ENCODE results near the gene USP35.

DNA sequence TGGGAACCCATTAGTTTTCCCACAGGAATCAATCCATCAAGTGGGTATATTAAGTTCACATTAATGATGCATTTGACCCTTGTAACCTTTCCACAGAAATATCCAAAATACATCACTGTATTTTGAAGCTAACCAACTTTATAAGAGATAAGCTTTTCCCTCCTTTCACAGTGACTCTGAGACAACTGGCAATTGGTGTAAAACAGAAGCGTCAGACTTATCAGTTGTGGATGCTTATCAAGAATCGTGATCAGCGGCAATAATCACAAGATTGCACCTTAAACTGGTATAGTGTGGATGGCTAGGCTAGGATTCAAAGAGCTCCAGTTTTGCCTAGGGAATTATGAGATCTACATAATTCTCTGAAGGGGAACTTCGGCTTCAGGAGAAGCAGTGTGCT lies 73.1 kb downstream of the USP35 start:
- TF ChIP-seq, protein P1, sequence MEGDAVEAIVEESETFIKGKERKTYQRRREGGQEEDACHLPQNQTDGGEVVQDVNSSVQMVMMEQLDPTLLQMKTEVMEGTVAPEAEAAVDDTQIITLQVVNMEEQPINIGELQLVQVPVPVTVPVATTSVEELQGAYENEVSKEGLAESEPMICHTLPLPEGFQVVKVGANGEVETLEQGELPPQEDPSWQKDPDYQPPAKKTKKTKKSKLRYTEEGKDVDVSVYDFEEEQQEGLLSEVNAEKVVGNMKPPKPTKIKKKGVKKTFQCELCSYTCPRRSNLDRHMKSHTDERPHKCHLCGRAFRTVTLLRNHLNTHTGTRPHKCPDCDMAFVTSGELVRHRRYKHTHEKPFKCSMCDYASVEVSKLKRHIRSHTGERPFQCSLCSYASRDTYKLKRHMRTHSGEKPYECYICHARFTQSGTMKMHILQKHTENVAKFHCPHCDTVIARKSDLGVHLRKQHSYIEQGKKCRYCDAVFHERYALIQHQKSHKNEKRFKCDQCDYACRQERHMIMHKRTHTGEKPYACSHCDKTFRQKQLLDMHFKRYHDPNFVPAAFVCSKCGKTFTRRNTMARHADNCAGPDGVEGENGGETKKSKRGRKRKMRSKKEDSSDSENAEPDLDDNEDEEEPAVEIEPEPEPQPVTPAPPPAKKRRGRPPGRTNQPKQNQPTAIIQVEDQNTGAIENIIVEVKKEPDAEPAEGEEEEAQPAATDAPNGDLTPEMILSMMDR (conservative IDR thresholded peaks at IDR 0.05; ENCODE audit: low read depth, low read length), result no peak
- no peak for TF ChIP-seq EZH2phosphoT487 (IDR thresholded peaks at IDR 0.05; ENCODE audit: borderline replicate concordance, low read length)
